Mucosa of descending colon (tissue), 3 donors: ENCODE data around the gene NIM1K. TPM values are rescaled to one million over a fixed set of nuclear protein-coding genes. Genes with fewer than 3 reads are reported as not detected.
"Not testable (repeated sequence)": the region's sequence is repeated elsewhere in the genome, so short reads cannot be mapped to it uniquely, and the experiment has no call there.

Experiments
- ATAC-seq: fragments of 200-7000 bp; cut with Tn5 transposase; one replicate; pipeline ENCODE4 v1.9.1; 2020; ENCODE audit warnings: mild to moderate bottlenecking, moderate library complexity
- DNase-seq, 3 donors: peaks; one replicate each; pipeline ENCODE4 v3.0.0-alpha.2; 2020
- H3K36me3 ChIP-seq: fragments of 200-600 bp; one replicate; pipeline ENCODE4 v1.8.0; 2021; ENCODE audit warnings: low read depth, mild to moderate bottlenecking
- H3K4me1 ChIP-seq: fragments of 200-600 bp; one replicate; pipeline ENCODE4 v1.8.0; 2021; ENCODE audit warnings: low read depth, mild to moderate bottlenecking
- H3K4me3 ChIP-seq: fragments of 200-600 bp; one replicate; pipeline ENCODE4 v1.8.0; 2021; ENCODE audit warnings: mild to moderate bottlenecking
- H3K9me3 ChIP-seq: fragments of 200-600 bp; one replicate; pipeline ENCODE4 v1.8.0; 2021; ENCODE audit warnings: mild to moderate bottlenecking
- intact Hi-C, 2 donors: fragments of 100-400 bp; cut with DNase I in 1 of 2; cut with micrococcal nuclease in 1 of 2; formaldehyde crosslinking; loops; one replicate each; pipeline versions ENCODE4 v1.11.0 to v1.11.1; 2022; cut with DNase I, micrococcal nuclease
- total RNA-seq, 3 donors: library from RNA; stranded (reverse); fragmentation: NEBNext Ultra II Directional in 2 of 3; extraction: Animal tissue kit (Norgen Biotek cat#: 25700) in 2 of 3; gene quantifications; one replicate each; pipeline versions ENCODE4 v1.2.1 to v1.2.4, GENCODE V29; 2021 to 2023
- TF ChIP-seq, protein P1 (sequence below): fragments of 200-600 bp; IDR thresholded peaks from one replicate; pipeline ENCODE4 v1.8.0; 2022; ENCODE audit warnings: antibody characterized with exemption, mild to moderate bottlenecking
- donor health status: DM: no; HTN: no; CAD: no; lungs with moderate emphysema.
- donor health status: DM: no; HTN: no; CAD: no.
- donor health status: DM: no; HTN: yes; CAD: no.

Gene NIM1K
- total RNA-seq, 3 donors from 2014 or later, result 0.20 to 1.5 (median 0.43) TPM

GRCh38 chr5:43197535-43197934 lies 5.5 kb downstream of the NIM1K start:
- peaks cover 5% of the 10 kb centered on the region for H3K4me1 ChIP-seq
- ATAC-seq, result no peak
- H3K9me3 ChIP-seq, result no peaks in the 10 kb centered on the region

DNA sequence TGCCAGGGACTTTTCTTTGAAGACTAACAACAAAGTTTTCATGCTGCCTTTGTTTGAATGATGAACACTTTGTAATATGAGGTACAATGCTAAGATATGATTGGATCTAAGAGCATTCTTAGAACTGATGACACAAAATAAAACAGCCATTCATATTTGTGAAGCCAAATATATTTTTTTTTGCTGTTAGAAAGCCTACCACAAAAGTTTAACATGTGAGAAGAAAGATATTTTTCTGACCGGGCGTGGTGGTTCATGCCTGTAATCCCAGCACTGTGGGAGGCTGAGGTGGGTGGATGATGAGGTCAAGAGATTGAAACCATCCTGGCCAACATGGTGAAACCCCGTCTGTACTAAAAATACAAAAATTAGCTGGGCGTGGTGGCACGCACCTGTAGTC lies 9.4 kb downstream of the NIM1K start:
- H3K36me3 ChIP-seq, ATAC-seq, intact Hi-C loops, H3K4me1 ChIP-seq, DNase-seq, H3K4me3 ChIP-seq, H3K9me3 ChIP-seq: not testable (repeated sequence)

More at GRCh38 chr5:43197535-43197934, 5.5 kb downstream of the NIM1K start:
- DNase-seq, result no peak
- H3K36me3 ChIP-seq, result no peaks in the 10 kb centered on the region
- no peak overlapping the region for H3K4me3 ChIP-seq
- TF ChIP-seq, protein P1, sequence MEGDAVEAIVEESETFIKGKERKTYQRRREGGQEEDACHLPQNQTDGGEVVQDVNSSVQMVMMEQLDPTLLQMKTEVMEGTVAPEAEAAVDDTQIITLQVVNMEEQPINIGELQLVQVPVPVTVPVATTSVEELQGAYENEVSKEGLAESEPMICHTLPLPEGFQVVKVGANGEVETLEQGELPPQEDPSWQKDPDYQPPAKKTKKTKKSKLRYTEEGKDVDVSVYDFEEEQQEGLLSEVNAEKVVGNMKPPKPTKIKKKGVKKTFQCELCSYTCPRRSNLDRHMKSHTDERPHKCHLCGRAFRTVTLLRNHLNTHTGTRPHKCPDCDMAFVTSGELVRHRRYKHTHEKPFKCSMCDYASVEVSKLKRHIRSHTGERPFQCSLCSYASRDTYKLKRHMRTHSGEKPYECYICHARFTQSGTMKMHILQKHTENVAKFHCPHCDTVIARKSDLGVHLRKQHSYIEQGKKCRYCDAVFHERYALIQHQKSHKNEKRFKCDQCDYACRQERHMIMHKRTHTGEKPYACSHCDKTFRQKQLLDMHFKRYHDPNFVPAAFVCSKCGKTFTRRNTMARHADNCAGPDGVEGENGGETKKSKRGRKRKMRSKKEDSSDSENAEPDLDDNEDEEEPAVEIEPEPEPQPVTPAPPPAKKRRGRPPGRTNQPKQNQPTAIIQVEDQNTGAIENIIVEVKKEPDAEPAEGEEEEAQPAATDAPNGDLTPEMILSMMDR, result no peak
- intact Hi-C loops, result no loop called here

DNA sequence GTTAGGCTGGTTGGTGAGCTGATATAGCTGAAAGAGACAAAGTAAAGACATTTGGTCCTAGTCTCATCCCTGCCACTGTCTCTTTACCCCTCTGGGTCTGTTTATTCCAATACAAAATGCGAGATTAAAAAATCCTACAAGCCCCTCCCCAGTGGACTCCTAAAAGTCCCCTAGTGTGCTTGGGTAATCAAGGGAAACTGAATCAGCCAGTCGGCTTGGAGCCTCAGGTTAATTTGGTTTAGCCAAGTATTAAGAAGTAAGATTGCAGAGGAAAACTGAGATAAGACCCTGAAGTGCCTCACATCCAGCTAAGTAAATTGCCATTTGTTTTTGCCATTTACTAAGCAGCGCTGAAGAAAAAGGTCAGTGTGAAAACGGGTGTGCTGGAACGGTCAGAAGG lies 10.4 kb downstream of the NIM1K start:
- ATAC-seq, result no peak
- no peak for DNase-seq
- TF ChIP-seq, protein P1, result no peak

GRCh38 chr5:43203373-43203772 lies 11.3 kb downstream of the NIM1K start:
- H3K4me1 ChIP-seq, result no peaks in the 10 kb centered on the region
- no peak for ATAC-seq
- H3K9me3 ChIP-seq, result no peaks in the 10 kb centered on the region
- intact Hi-C loops, result no loop called here
- H3K36me3 ChIP-seq, result no peaks in the 10 kb centered on the region
- TF ChIP-seq, protein P1, result no peak
- DNase-seq, result no peak
- H3K4me3 ChIP-seq, result no peak overlapping the region

More for the DNA sequence above, 10.4 kb downstream of the NIM1K start:
- no peak overlapping the region for H3K4me3 ChIP-seq
- no peaks in the 10 kb centered on the region for H3K36me3 ChIP-seq
- intact Hi-C loops, result no loop called here
- H3K4me1 ChIP-seq, result no peaks in the 10 kb centered on the region
- H3K9me3 ChIP-seq, result no peaks in the 10 kb centered on the region

DNA sequence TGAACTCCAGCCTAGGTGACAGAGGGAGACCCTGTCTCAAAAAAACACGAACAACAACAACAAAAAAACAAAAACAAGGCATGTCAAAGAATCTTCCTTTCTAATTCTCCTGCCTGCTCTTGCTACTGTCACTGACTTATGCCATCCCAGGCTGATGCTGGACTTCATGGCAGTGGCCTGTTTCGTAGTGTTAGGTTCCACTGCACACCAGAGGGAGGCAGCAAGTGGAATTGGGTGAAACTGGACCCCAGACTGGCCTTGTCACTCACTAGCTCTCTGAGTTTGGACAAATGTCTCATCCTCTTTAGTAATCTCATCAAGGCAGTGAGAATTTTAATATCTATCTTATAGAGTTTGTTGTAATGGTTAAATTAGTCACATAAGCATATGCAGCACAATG lies 12.9 kb downstream of the NIM1K start:
- no peaks in the 10 kb centered on the region for H3K9me3 ChIP-seq
- TF ChIP-seq, protein P1, result no peak
- DNase-seq (no peak), ATAC-seq (no peak)
- intact Hi-C loops, result no loop called here
- H3K4me3 ChIP-seq, result no peak overlapping the region
- no peaks in the 10 kb centered on the region for H3K36me3 ChIP-seq
- peaks cover 3% of the 10 kb centered on the region for H3K4me1 ChIP-seq

GRCh38 chr5:43207601-43208000 lies 15.6 kb downstream of the NIM1K start:
- intact Hi-C loops, result no loop called here
- TF ChIP-seq, protein P1, result no peak
- Histone ChIP-seq H3K4me1 (peaks cover 3% of the 10 kb centered on the region), H3K9me3 (no peaks in the 10 kb centered on the region), H3K36me3 (no peaks in the 10 kb centered on the region), H3K4me3 (no peak overlapping the region)
- ATAC-seq, result no peak
- no peak for DNase-seq
